Measurements from ENCODE around the gene THAP12. TPM values are rescaled to one million over a fixed set of nuclear protein-coding genes. Genes with fewer than 3 reads are reported as not detected.

The THAP12 gene
- total RNA-seq, 1 experiment from 2014 or later: 27.6 TPM

DNA sequence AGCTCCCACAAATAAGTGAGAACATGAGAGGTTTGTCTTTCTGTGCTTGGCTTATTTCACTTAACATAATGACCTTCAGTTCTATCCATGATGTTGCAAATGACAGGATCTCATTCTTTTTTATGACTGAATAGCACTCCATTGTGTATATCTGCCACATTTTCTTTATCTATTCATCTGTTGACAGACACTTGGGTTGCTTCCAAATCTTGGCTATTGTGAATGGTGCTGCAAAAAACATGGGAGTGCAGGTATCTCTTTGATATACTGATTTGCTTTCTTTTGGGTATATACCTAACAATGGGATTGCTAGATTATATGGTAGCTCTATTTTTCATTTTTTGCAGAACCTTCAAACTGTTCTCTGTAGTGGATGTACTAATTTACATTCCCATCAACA lies 13.5 kb upstream of the THAP12 start:
- H3K27me3 Mint-ChIP-seq (ENCODE audit: low read depth): no peaks in the 10 kb centered on the region; the same call in 1 of the 2 replicates
- H3K36me3 Mint-ChIP-seq: no peaks in the 10 kb centered on the region
- ATAC-seq (no peak), DNase-seq (ENCODE audit: low spot score) (no peak)
- no peak overlapping the region for H3K27ac Mint-ChIP-seq
- no peak overlapping the region for H3K4me3 Mint-ChIP-seq
- no peak for TF ChIP-seq ZNF263 (CRISPR knock-in tag; IDR thresholded peaks at IDR 0.05; ENCODE audit: low read depth)
- no peak for TF ChIP-seq GRHL2 (CRISPR knock-in tag; IDR thresholded peaks at IDR 0.05; ENCODE audit: insufficient replicate concordance, severe bottlenecking)
- TF ChIP-seq SOX15 (CRISPR knock-in tag; IDR thresholded peaks at IDR 0.05): no peak
- TF ChIP-seq NR3C1 (CRISPR knock-in tag; conservative IDR thresholded peaks at IDR 0.05; ENCODE audit: low read depth): no peak
- no peak for TF ChIP-seq ZNF423 (CRISPR knock-in tag; IDR thresholded peaks at IDR 0.05)
- TF ChIP-seq, protein P1, sequence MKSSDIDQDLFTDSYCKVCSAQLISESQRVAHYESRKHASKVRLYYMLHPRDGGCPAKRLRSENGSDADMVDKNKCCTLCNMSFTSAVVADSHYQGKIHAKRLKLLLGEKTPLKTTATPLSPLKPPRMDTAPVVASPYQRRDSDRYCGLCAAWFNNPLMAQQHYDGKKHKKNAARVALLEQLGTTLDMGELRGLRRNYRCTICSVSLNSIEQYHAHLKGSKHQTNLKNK (CRISPR knock-in tag; IDR thresholded peaks at IDR 0.05): no peak
- TF ChIP-seq TEAD1 (CRISPR knock-in tag; IDR thresholded peaks at IDR 0.05): no peak
- CTCF ChIA-PET: no interaction called here
- POLR2A ChIA-PET: no interaction called here
- H3K4me1 Mint-ChIP-seq: no peaks in the 10 kb centered on the region
- no peaks in the 10 kb centered on the region for H3K9me3 Mint-ChIP-seq

DNA sequence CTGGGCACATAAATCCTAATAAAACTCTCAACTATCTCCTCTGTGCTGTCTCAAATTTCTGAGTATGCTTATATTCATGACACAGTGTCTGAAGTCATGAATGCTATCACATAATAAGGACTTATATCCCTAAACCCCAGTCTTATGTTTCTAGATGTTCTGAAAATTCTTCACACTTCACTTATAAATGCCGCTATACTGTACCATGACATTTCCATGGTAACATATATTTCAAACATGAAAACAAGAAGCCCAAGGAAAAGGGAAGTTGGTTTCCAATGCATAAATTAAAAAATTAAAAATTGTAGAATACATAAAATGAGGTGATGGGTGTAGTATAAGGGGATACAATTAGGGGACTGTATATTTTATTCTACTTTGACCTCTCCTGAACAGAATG lies 11.9 kb upstream of the THAP12 start:
- Mint-ChIP-seq H3K4me3 (no peak overlapping the region), H3K27me3 (ENCODE audit: low read depth) (no peaks in the 10 kb centered on the region), H3K9me3 (no peaks in the 10 kb centered on the region), H3K27ac (no peak overlapping the region), H3K4me1 (no peaks in the 10 kb centered on the region), H3K36me3 (no peaks in the 10 kb centered on the region)
- POLR2A ChIA-PET: interaction anchor here (0.6 kb wide), 1 partner anchor 637 kb away, joined by 3 read pairs; no protein-coding TSS in a partner anchor
- ATAC-seq (no peak), DNase-seq (ENCODE audit: low spot score) (no peak)
- no peak for TF ChIP-seq SOX15 (CRISPR knock-in tag; IDR thresholded peaks at IDR 0.05)
- no peak for TF ChIP-seq NFATC4 (CRISPR knock-in tag; IDR thresholded peaks at IDR 0.05)
- TF ChIP-seq ZBTB21 (CRISPR knock-in tag; IDR thresholded peaks at IDR 0.05; ENCODE audit: borderline replicate concordance): no peak
- TF ChIP-seq CBFB (CRISPR knock-in tag; IDR thresholded peaks at IDR 0.05; ENCODE audit: low read depth): no peak
- TF ChIP-seq, protein P2, sequence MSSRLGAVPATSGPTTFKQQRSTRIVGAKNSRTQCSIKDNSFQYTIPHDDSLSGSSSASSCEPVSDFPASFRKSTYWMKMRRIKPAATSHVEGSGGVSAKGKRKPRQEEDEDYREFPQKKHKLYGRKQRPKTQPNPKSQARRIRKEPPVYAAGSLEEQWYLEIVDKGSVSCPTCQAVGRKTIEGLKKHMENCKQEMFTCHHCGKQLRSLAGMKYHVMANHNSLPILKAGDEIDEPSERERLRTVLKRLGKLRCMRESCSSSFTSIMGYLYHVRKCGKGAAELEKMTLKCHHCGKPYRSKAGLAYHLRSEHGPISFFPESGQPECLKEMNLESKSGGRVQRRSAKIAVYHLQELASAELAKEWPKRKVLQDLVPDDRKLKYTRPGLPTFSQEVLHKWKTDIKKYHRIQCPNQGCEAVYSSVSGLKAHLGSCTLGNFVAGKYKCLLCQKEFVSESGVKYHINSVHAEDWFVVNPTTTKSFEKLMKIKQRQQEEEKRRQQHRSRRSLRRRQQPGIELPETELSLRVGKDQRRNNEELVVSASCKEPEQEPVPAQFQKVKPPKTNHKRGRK (CRISPR knock-in tag; IDR thresholded peaks at IDR 0.05; ENCODE audit: borderline replicate concordance): no peak
- no peak for TF ChIP-seq RELA (CRISPR knock-in tag; IDR thresholded peaks at IDR 0.05; ENCODE audit: borderline replicate concordance)
- TF ChIP-seq MXD4 (CRISPR knock-in tag; IDR thresholded peaks at IDR 0.05; ENCODE audit: borderline replicate concordance): no peak
- TF ChIP-seq OVOL2 (CRISPR knock-in tag; IDR thresholded peaks at IDR 0.05; ENCODE audit: borderline replicate concordance): no peak
- TF ChIP-seq FOXK1 (CRISPR knock-in tag; IDR thresholded peaks at IDR 0.05): no peak
- TF ChIP-seq ZNF263 (CRISPR knock-in tag; IDR thresholded peaks at IDR 0.05; ENCODE audit: low read depth): no peak
- TF ChIP-seq ZNF396 (CRISPR knock-in tag; IDR thresholded peaks at IDR 0.05; ENCODE audit: borderline replicate concordance): no peak
- TF ChIP-seq PRRX2 (CRISPR knock-in tag; IDR thresholded peaks at IDR 0.05): no peak
- TF ChIP-seq TCF7 (CRISPR knock-in tag; IDR thresholded peaks at IDR 0.05; ENCODE audit: low read depth): no peak
- TF ChIP-seq, protein P3, sequence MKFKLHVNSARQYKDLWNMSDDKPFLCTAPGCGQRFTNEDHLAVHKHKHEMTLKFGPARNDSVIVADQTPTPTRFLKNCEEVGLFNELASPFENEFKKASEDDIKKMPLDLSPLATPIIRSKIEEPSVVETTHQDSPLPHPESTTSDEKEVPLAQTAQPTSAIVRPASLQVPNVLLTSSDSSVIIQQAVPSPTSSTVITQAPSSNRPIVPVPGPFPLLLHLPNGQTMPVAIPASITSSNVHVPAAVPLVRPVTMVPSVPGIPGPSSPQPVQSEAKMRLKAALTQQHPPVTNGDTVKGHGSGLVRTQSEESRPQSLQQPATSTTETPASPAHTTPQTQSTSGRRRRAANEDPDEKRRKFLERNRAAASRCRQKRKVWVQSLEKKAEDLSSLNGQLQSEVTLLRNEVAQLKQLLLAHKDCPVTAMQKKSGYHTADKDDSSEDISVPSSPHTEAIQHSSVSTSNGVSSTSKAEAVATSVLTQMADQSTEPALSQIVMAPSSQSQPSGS (CRISPR knock-in tag; IDR thresholded peaks at IDR 0.05; ENCODE audit: borderline replicate concordance, low read depth): no peak
- CTCF ChIA-PET: no interaction called here

DNA sequence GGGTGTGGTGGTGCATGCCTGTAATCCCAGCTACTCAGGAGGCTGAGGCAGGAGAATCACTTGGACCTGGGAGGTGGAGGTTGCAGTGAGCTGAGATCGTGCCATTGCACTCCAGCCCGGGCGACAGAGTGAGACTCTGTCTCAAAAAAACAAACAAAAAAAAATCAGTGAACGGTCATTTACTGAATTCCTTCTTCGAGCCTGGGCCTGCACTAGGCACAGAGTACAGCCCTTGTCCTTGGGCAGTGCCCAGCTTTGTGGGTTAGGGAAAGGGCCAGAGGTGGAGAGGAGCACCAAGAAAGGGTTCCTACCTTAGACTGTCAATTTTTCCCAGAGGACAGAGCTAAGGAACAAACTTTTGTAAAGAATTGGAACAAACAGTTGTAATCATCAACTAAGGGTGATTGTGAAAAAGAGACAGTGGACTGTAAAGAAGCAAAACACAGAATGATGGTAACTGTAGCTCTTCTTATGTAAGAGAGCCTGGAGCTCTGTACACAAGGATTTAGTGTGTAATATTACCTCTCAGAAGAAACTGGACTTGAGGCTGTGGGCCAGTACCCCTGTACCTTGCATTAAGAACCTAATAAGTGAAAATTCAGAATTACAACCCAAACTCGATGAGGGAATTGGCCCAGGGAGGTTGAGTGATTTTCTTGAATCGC lies 11.0 kb upstream of the THAP12 start:
- CTCF ChIA-PET: no interaction called here
- H3K9me3 Mint-ChIP-seq: no peaks in the 10 kb centered on the region
- no peaks in the 10 kb centered on the region for H3K27me3 Mint-ChIP-seq (ENCODE audit: low read depth)
- no peak for DNase-seq (ENCODE audit: low spot score)
- no peak overlapping the region for H3K4me3 Mint-ChIP-seq
- POLR2A ChIA-PET: no interaction called here
- no peaks in the 10 kb centered on the region for H3K36me3 Mint-ChIP-seq
- no peak overlapping the region for H3K27ac Mint-ChIP-seq
- no peaks in the 10 kb centered on the region for H3K4me1 Mint-ChIP-seq
- no peak for ATAC-seq
- TF ChIP-seq, protein P4, sequence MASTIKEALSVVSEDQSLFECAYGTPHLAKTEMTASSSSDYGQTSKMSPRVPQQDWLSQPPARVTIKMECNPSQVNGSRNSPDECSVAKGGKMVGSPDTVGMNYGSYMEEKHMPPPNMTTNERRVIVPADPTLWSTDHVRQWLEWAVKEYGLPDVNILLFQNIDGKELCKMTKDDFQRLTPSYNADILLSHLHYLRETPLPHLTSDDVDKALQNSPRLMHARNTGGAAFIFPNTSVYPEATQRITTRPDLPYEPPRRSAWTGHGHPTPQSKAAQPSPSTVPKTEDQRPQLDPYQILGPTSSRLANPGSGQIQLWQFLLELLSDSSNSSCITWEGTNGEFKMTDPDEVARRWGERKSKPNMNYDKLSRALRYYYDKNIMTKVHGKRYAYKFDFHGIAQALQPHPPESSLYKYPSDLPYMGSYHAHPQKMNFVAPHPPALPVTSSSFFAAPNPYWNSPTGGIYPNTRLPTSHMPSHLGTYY (CRISPR knock-in tag; IDR thresholded peaks at IDR 0.05): no peak
- TF ChIP-seq ZNF396 (CRISPR knock-in tag; IDR thresholded peaks at IDR 0.05; ENCODE audit: borderline replicate concordance) (no peak), GRHL2 (CRISPR knock-in tag; IDR thresholded peaks at IDR 0.05; ENCODE audit: insufficient replicate concordance, severe bottlenecking) (no peak), ETV6 (CRISPR knock-in tag; IDR thresholded peaks at IDR 0.05) (no peak), FOXP1 (CRISPR knock-in tag; IDR thresholded peaks at IDR 0.05; ENCODE audit: borderline replicate concordance) (no peak), GTF2I (CRISPR knock-in tag; conservative IDR thresholded peaks at IDR 0.05) (no peak), OVOL2 (CRISPR knock-in tag; IDR thresholded peaks at IDR 0.05; ENCODE audit: borderline replicate concordance) (no peak)
- TF ChIP-seq, protein P5, sequence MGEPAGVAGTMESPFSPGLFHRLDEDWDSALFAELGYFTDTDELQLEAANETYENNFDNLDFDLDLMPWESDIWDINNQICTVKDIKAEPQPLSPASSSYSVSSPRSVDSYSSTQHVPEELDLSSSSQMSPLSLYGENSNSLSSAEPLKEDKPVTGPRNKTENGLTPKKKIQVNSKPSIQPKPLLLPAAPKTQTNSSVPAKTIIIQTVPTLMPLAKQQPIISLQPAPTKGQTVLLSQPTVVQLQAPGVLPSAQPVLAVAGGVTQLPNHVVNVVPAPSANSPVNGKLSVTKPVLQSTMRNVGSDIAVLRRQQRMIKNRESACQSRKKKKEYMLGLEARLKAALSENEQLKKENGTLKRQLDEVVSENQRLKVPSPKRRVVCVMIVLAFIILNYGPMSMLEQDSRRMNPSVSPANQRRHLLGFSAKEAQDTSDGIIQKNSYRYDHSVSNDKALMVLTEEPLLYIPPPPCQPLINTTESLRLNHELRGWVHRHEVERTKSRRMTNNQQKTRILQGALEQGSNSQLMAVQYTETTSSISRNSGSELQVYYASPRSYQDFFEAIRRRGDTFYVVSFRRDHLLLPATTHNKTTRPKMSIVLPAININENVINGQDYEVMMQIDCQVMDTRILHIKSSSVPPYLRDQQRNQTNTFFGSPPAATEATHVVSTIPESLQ (CRISPR knock-in tag; IDR thresholded peaks at IDR 0.05): no peak
- TF ChIP-seq, protein P6, sequence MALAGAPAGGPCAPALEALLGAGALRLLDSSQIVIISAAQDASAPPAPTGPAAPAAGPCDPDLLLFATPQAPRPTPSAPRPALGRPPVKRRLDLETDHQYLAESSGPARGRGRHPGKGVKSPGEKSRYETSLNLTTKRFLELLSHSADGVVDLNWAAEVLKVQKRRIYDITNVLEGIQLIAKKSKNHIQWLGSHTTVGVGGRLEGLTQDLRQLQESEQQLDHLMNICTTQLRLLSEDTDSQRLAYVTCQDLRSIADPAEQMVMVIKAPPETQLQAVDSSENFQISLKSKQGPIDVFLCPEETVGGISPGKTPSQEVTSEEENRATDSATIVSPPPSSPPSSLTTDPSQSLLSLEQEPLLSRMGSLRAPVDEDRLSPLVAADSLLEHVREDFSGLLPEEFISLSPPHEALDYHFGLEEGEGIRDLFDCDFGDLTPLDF (CRISPR knock-in tag; IDR thresholded peaks at IDR 0.05): no peak
